Astrocyte of the hippocampus (primary cell): Measurements from ENCODE around the gene GPAM.

Experiments
- DNase-seq: peaks from one replicate; pipeline ENCODE4 v3.0.0; 2011; ENCODE audit warnings: low read depth, low spot score

GPAM gene

DNA sequence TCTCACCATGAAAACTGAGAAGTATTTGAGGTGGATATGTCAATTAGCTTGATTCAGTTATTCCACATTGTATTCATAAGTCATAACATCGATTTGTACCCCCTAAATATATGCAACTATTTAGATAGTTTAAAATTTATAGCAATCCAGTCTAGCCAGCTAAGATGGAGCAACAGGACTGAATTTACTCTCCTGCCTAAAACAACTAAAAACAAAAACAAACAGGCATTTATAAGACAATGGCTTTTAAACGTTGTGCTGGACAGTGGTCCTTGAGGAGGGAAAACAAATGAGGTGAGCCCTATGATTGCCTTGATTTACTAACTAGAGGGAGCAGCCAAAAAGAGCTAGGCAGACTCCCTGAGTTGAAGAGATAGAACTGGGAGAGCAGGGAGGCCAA lies 814 bp upstream of the GPAM start:
- DNase-seq = no peak

DNA sequence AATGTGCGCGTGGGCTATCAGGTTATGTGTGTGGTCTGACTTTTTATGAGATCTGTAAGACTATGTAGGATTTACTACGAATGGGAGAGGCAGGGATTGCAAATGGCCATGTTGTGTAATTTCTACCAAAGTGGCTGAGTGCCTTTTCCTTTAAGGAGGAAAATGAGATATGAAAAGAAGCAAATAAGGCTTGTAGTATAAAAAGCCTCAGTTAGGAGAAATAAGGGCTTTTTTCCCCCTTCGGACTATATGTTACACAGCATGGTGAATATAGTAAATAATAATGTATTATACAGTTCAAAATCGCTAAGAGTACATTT lies 447 bp upstream of the GPAM start:
- no peak for DNase-seq

DNA sequence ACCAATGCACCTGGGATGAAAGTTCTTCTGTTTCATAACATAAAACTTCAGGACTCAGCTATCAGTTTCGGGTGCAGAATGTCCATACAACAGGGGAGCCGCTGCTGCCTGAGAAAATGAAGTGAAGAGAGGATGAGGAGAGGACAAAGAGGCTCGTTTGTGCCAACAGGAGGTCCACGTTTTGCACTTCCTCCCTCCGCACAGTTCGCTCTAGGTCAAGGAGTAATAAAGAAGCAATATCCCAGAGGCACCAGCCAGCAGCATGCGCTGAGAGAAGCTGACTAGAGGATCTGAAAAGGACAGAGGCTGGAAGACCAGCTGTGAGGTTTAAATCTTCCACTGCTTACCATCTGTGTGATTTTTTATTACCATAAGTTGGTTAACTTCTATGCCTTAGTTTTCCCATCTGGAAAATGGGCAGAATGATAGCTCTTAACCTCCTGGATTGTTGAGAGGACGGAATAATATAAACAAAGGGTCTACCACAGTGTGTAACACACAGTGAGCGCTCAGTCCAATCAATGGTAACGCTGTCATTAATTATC lies 709 bp downstream of the GPAM start:
- DNase-seq = no peak

DNA sequence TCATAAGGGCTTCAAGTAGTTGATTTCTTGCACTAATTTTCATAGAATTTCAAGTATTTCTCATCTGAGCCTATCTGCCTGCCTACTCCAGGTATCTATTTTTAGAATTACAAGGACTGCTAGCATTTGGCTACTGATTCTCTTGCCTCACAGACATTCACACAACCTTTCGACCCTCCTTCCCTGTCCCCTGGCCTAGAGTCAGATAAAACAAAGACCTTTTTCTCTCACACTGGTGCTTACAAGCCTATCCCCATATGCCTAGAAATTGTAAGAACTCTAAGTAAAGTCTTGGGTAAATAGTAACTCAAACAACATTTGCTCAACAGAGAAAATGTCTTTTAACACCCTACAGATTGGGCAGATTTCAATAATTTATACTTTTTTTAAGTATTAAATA lies 6.3 kb downstream of the GPAM start:
- DNase-seq = no peak

DNA sequence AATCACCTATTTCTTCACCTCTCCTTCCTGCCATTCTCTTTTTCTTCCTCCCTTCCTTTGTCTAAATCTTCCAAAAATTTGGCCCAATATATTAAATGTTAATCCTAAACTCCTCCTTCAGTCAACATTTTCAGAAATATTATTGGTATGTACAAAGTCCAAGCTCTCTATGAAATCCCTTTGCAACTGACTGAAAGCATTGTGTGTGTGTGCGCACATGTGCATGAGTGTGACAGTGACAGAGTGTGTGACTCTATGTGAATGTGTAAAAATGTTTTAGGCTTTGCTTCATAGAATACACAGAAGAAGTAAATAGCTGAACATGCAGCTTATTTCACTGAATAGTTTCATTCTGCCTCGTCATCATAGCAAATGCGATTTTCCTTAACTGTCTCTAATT lies 7.0 kb downstream of the GPAM start:
- no peak for DNase-seq

DNA sequence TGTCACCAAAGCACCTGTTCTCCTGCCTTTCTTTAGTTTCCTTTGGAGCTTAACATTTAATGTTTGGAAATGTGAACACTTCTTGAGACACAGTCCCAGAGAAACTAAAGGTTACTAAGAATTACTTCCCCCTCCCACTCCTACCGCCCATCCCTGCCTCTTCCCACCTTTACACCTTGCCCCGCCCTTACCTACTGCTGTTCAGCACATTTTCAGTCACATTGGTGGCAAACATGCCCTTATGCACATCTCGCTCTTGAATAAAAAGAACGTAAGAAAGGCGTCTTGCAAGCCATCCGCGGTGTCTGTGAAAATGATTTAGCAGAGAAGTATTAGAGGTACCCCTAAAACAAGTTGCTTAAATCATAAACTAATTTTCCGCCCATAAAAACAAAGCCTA lies 8.2 kb downstream of the GPAM start:
- no peak for DNase-seq

DNA sequence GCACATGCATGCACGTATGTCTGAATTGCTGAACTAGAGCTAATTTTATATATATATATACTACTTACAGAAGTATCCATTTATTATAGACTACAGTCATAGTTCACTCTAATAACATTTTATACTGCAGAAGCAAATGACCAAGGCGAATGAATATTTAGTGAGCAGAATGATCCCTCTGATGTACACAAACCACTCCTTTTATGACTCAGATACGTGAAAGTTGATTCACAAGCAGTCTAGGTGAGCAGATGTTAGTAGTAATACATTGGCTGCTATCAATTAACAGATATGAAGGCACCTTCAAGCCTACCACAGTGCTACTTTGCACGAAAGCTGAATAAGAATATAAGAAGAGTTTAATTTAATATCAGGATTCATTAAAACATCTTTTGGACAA lies 10.4 kb downstream of the GPAM start:
- no peak for DNase-seq

DNA sequence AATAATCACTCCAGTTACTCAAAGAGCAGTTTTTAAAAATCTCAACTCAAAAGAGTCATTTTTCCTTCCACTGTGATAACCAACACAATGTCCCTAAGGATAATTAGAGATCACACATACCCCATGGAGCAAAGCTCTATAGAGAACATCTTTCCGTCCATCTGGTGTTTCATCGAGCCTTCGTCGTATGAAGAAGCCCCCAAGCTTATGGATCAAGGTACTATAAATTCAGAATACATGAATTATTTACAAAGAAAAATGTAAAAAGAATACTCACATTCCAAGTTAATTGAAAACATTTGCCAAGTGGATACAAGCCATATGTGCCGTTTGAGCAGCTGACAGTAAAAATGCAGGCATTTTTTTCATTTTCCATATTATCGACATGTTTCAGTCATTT lies 14.8 kb downstream of the GPAM start:
- no peak for DNase-seq

DNA sequence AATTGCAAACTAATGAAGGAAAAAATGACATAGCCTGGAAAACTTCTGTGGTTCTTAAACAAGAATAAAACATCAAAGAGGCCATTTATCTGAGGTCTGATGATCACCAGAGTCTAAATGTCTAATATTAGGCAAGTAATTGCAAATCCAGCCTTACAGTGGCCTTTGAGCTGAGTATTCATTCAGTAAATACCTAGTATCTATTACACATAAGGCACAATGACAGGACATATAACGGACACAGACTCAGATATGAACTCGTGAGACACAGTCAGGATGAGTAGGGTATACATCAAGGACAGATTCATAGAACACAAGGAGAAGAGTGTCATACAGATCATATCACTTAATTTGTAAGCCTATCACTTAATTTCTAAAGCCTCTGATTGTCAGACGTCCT lies 16.8 kb downstream of the GPAM start:
- no peak for DNase-seq

DNA sequence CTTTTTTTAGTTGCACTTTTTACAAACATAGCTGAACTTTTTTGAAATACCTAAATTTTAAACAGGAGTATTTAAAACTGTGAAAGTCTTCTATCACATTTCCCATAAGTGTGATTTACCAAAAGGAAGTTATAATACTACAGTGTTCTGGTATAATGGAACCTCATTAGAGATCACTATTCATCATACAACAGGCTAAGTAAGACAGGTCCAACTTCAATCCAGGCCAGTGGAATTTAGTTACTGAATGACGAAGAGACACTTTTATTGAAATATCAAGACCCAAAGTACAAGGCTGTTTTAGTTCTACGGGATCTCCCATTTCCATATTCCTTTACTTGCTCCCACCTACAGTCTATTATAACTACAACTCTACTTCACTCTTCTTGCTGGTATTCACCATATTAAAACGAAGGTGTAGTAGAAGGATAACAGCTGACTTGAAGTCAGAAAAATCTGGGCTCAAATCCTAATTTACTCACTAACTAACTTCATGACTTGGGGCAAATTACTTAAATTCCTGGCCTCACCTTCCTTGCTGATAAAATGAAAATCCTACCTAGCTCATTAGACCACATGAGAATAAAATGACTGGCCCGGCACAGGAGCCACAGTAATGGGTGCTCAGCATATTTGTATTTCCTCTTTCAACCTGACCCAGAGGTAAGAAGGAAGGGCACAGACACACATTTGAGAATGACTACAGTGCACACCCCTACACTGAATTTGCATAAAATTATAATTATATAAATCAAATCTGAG lies 21.6 kb downstream of the GPAM start:
- no peak for DNase-seq

DNA sequence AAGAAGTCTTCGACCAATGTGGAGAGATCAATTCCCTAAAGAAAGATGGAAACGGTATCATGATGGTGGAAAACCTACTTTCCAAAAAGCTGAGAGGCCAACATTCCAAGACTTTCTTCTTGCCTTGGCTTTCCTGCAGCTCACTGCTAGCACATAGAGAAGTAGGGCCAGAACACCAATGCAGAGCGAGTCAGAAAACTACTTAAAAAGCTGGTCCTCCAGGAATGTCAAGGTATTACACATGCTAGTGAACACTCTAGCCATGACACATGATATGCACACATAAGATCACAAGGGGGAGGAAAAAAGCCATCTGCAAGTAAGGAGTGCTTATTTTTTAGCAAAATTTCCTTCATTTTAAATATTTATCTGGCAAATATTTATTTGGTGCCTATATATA lies 22.7 kb downstream of the GPAM start:
- no peak for DNase-seq

DNA sequence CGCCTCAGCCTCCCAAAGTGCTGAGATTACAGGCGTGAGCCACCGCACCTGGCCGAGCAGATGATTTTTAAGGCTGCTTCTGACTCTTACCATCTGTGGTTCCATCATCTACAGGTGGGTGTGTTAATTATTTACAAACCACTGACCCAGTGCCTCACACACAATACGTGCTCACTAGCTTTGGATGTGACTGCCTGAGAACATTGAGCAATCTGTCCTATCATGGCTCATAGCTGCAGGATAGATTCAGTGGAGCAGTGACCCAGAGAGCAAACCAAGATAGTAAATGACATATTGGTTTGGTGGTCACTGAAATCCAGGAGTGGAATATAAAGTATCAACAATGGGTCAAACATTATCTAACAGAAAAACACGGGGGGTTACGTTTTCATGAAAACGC lies 24.1 kb downstream of the GPAM start:
- no peak for DNase-seq

DNA sequence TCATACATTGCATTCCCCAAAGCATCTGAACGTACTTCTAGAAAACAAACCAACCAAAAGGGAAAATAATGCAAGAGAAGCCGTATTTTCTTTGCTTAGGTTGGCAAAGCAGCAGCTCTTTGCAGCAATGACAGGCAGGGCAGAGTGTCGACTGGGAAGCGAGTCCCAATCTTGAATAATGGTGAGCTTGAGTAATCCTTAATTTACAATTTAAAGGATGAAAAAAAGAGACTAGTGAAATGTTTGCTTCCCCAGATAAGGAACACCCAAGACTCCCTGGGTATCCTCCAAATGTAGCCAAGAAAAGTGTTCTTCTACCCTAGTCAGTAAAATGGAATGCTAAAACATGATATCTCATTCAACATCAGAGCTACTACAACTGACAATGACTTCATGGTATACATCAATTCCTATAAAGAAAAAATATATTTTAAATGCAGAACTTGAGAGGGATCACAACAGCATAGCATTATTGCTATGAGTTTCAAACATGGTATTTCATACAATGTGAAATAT lies 32.0 kb downstream of the GPAM start:
- DNase-seq = peak; percentile 10

DNA sequence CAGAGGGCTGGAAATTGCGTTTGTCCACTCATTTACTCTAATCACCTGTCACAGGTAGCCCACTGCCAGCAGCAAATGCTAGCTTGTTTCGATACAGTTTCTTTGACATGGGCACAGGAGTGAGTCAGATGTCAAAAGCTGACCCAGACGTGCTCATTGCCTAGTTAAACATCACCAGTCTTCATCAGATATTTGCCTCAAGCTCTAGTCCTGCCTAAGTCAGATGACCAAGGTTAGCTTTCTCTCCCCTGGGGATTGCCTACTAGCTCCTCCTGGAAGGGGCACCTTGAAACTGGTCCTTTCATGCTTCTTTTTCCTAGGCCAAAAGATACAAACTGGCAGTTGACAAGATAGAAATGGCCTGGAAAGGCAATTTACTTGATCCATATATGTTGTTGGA lies 35.2 kb downstream of the GPAM start:
- no peak for DNase-seq

DNA sequence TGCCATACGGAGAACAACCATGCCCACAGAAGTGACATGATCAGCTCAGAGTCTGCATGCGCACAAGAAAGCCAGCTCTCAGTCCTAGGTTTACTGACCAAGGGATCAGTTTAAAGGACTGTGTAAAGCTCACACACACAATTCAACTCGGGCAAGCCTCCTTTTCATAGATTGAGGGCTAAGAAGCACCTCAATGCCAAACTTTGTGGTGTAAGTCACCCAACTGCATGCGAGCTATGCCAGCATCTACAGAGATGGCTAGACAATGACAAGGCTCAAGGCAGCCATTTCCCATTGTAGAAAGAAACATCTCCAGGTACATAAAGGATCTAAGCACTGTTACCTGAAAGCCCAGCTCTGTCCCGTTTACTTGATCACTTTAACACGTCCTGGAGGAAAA lies 36.8 kb downstream of the GPAM start:
- DNase-seq = no peak

DNA sequence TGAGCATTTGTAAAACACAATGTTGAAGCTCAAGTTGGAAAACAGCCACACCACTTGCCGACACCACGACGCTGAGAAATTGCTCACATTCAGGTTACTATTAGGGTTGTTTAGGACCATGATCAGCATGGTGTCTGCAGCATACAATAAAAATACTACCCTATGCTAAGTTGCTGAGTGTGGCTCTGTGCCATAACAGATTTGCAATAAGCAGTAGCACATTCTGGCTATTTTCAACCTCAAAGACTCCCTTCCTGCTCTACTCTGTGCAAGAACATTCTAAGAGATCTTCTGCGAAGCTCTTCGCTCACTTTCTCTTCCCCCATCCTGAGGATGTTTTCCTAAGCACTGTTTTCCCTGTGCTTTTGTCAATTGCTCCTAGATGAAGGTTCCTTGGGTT lies 38.3 kb downstream of the GPAM start:
- DNase-seq = no peak

DNA sequence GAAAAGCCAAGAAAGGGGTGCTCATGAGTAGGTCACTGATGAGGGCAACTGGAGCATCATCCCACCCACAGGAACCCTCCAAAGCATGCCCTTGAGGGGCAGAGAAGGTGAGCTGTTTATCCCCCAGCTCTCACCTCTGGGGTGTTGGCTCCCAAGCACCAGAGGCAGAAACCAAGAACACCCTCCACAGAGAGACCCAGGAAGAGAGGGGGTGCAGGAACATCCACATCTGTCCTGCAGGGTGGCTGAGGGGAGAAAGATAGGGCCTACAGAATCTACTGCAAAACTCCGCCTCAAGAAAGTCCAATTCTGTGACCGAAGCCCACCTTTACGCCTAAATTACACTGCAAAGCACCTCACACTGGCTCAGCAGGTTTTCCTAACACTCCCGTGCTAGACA lies 40.1 kb downstream of the GPAM start:
- DNase-seq = no peak

DNA sequence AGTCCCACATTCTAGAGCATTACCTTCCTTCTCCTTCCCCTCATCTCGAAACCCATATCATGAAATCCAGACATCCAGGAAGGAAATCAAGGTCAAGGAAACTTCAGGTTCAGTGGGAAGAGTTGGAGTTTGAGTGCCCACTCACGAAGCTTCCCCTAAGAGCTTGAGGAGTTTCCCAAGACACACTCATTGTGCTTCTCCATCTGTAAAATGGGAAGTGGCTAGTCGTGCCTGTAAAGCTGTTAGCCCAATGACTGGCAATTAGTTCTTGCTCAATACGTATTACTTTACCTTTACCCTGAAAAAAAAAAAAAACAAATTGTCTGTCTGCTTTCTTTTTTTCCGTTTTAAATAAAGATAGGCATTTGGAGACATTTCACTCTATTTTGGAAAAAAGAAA lies 42.3 kb downstream of the GPAM start:
- DNase-seq = no peak

DNA sequence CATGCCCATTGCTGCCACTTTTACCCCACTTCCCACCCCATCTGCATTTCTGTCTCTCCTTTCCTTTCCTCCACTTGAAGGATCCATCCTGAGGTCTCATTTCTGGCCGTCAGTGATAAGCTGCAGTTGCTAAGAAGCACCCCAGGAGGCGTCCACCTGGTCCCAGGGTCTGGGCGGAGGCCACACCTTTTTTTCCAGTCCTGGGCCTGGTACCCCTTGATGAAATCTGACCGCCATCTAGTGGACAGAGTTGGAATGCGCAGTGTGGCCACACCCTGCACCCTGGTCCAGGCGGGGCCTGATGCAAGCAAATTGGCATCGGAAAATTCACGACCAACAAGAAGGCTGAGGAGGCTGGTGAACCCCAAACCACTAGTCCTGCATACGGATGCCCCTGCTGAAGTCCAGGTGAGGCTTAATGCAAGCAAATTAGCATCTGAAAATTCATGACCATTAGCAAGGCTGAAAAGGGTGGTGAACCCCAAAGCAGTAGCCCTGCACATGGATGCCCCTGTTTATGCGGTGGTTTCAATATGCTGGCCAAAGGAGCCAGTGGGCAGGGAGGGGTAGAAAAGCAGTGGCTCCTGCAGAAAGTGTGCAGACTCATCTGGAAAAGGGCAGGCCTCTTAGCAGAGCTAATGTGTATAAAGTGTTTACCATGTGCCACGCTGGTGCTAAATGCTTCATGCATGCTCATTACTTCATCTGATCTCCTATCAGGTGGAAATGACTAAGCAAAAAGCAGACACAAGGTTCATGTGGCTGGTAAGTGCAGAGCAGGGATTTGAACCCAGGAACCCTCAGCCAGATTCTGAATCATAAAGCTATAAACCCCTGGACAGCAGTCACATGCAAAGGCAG lies 43.2 kb downstream of the GPAM start:
- peak; percentile 88 for DNase-seq

DNA sequence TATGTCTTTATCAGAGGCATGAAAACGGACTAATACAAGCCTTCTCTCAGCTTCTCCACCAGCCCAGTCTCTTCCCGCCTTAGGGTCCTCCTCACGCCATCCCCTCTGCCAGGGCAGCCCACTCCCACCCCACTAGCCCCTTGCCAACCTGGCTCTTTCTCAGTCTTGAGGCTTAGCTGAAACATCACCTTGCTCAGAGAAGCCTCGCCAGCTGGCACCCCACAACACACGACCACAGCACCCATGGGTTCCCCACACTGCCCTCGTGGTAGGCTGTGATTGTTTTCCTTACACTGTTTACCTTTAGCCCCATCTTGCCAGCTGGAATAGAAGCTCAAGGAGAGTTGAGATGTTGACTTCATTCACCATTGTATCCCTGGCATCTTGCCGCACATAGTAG lies 44.4 kb downstream of the GPAM start:
- no peak for DNase-seq

DNA sequence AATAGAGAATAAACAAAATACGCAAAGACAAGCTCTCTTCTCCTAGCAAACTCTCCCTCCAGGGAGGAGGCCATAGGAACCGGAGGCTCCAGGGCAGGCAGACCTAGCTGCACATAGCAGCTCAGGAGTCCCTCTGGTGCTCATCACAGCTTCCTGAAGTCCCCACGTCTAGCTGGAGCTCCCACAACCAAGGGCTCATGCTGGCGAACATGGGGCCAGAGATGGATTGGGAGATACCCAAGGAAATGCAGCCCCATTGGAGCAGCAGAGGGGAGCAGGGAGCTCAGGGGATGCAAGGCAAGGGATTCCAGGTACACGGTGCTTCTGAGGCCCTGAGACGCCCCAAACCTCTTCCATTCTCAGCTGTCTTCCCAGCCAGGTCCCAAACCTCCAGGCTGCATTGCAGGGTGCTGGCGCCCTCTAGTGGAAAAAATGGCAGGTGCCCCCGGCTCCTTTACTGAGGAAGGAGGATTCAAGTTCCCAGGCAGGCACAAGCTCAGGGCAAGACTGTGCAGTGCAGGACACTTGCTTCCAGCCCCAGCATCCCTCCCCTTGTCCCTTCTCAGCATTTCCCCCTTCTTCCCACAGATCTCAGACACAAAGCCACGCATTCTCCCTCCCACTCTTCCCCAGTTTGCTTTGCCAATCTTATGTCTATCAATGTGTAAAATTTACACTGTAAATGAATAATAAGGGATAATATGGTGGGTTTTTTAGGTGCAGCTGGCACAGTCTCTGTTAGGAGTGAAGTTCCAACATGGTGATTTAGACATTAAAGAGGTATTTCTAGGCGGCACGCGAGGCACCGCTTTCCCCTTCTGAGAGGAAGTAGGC lies 46.2 kb downstream of the GPAM start:
- DNase-seq = peak; percentile 85
